ENCODE measurements around the gene MARCKS.

MARCKS gene

GRCh38 chr6:113818578-113818977 is 38.6 kb upstream of the MARCKS start:
- Histone ChIP-seq H3K4me3 (ENCODE audit: low read depth, low read length, poor library complexity, severe bottlenecking) (no peak overlapping the region), H3K27ac (ENCODE audit: low read depth, low read length, poor library complexity, severe bottlenecking) (no peak overlapping the region), H4K20me1 (ENCODE audit: insufficient read depth, low read length) (no peaks in the 10 kb centered on the region), H2AFZ (ENCODE audit: low read length) (no peak overlapping the region; the same call in 1 of the 2 replicates), H3K36me3 (ENCODE audit: insufficient read depth, low read length) (no peaks in the 10 kb centered on the region), H3K27me3 (ENCODE audit: insufficient read depth, low read length) (no peaks in the 10 kb centered on the region), H3K9ac (ENCODE audit: low read length) (no peak overlapping the region), H3K9me3 (ENCODE audit: low read length) (no peaks in the 10 kb centered on the region), H3K79me2 (ENCODE audit: insufficient read depth, low read length) (no peaks in the 10 kb centered on the region), H3K9me2 (ENCODE audit: low read depth, low read length) (no peaks in the 10 kb centered on the region), H3F3A (ENCODE audit: insufficient read depth, low read length) (no peaks in the 10 kb centered on the region), H3K4me2 (ENCODE audit: low read length) (no peak overlapping the region), H3K4me1 (ENCODE audit: insufficient read depth, low read length, severe bottlenecking) (peaks cover 6% of the 10 kb centered on the region)
- TF ChIP-seq CTCF (IDR thresholded peaks at IDR 0.05; ENCODE audit: low read length) (no peak), EZH2 (IDR thresholded peaks at IDR 0.05; ENCODE audit: borderline replicate concordance, low read length) (no peak)

GRCh38 chr6:113819169-113819830 is 37.8 kb upstream of the MARCKS start:
- Histone ChIP-seq H3K4me2 (ENCODE audit: low read length) (no peak overlapping the region), H3K27ac (ENCODE audit: low read depth, low read length, poor library complexity, severe bottlenecking) (no peak overlapping the region), H3K9ac (ENCODE audit: low read length) (no peak overlapping the region), H4K20me1 (ENCODE audit: insufficient read depth, low read length) (no peaks in the 10 kb centered on the region), H3F3A (ENCODE audit: insufficient read depth, low read length) (no peaks in the 10 kb centered on the region), H3K9me3 (ENCODE audit: low read length) (no peaks in the 10 kb centered on the region), H3K79me2 (ENCODE audit: insufficient read depth, low read length) (no peaks in the 10 kb centered on the region), H3K36me3 (ENCODE audit: insufficient read depth, low read length) (no peaks in the 10 kb centered on the region), H3K4me1 (ENCODE audit: insufficient read depth, low read length, severe bottlenecking) (no peaks in the 10 kb centered on the region), H3K27me3 (ENCODE audit: insufficient read depth, low read length) (no peaks in the 10 kb centered on the region), H3K9me2 (ENCODE audit: low read depth, low read length) (no peaks in the 10 kb centered on the region), H2AFZ (ENCODE audit: low read length) (no peak overlapping the region), H3K4me3 (ENCODE audit: low read depth, low read length, poor library complexity, severe bottlenecking) (no peak overlapping the region)
- TF ChIP-seq EZH2 (IDR thresholded peaks at IDR 0.05; ENCODE audit: borderline replicate concordance, low read length) (no peak), CTCF (IDR thresholded peaks at IDR 0.05; ENCODE audit: low read length) (no peak)

- Histone ChIP-seq H3K9ac (ENCODE audit: low read length) (no peak overlapping the region), H3K4me2 (ENCODE audit: low read length) (no peak overlapping the region), H4K20me1 (ENCODE audit: insufficient read depth, low read length) (no peaks in the 10 kb centered on the region), H3K79me2 (ENCODE audit: insufficient read depth, low read length) (no peaks in the 10 kb centered on the region), H3K4me1 (ENCODE audit: insufficient read depth, low read length, severe bottlenecking) (no peaks in the 10 kb centered on the region), H3F3A (ENCODE audit: insufficient read depth, low read length) (no peaks in the 10 kb centered on the region), H3K36me3 (ENCODE audit: insufficient read depth, low read length) (no peaks in the 10 kb centered on the region), H3K4me3 (ENCODE audit: low read depth, low read length, poor library complexity, severe bottlenecking) (no peak overlapping the region), H3K9me3 (ENCODE audit: low read length) (no peaks in the 10 kb centered on the region), H3K9me2 (ENCODE audit: low read depth, low read length) (no peaks in the 10 kb centered on the region), H2AFZ (ENCODE audit: low read length) (no peak overlapping the region), H3K27ac (ENCODE audit: low read depth, low read length, poor library complexity, severe bottlenecking) (no peak overlapping the region), H3K27me3 (ENCODE audit: insufficient read depth, low read length) (no peaks in the 10 kb centered on the region)
- TF ChIP-seq EZH2 (IDR thresholded peaks at IDR 0.05; ENCODE audit: borderline replicate concordance, low read length) = no peak
- TF ChIP-seq CTCF (IDR thresholded peaks at IDR 0.05; ENCODE audit: low read length) = no peak
These were observed 36.4 kb upstream of the MARCKS start for GRCh38 chr6:113820761-113821160.
